Measurements from ENCODE around the gene NDUFA7. TPM values are rescaled to one million over a fixed set of nuclear protein-coding genes. Genes with fewer than 3 reads are reported as not detected.

The NDUFA7 gene
- total RNA-seq, 1 experiment from 2014 or later: 76.4 TPM

DNA sequence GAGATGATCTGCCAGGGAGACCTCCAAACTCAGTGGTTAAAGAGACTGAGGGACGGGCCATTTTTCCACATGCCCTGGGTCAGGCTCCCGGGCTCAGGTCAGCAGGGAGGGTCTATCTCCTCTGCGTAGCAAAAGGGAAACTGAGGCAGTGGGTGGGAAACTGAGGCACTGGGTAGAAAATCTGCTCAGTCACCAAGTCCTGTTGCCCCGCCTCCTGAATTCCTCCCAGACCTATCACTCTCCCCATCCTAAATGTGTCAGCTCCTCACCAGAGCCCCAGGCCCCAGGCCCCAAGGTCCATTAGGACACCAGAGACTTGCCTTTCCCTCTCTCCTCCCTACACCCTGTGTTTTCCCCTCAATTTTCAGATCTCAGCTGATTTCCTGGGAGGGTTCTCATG is 15.4 kb downstream of the NDUFA7 start:
- no peak for TF ChIP-seq KAT7 (CRISPR knock-in tag; IDR thresholded peaks at IDR 0.05; ENCODE audit: borderline replicate concordance)
- TF ChIP-seq, protein P1, sequence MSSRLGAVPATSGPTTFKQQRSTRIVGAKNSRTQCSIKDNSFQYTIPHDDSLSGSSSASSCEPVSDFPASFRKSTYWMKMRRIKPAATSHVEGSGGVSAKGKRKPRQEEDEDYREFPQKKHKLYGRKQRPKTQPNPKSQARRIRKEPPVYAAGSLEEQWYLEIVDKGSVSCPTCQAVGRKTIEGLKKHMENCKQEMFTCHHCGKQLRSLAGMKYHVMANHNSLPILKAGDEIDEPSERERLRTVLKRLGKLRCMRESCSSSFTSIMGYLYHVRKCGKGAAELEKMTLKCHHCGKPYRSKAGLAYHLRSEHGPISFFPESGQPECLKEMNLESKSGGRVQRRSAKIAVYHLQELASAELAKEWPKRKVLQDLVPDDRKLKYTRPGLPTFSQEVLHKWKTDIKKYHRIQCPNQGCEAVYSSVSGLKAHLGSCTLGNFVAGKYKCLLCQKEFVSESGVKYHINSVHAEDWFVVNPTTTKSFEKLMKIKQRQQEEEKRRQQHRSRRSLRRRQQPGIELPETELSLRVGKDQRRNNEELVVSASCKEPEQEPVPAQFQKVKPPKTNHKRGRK (CRISPR knock-in tag; IDR thresholded peaks at IDR 0.05; ENCODE audit: borderline replicate concordance): no peak
- TF ChIP-seq, protein P2, sequence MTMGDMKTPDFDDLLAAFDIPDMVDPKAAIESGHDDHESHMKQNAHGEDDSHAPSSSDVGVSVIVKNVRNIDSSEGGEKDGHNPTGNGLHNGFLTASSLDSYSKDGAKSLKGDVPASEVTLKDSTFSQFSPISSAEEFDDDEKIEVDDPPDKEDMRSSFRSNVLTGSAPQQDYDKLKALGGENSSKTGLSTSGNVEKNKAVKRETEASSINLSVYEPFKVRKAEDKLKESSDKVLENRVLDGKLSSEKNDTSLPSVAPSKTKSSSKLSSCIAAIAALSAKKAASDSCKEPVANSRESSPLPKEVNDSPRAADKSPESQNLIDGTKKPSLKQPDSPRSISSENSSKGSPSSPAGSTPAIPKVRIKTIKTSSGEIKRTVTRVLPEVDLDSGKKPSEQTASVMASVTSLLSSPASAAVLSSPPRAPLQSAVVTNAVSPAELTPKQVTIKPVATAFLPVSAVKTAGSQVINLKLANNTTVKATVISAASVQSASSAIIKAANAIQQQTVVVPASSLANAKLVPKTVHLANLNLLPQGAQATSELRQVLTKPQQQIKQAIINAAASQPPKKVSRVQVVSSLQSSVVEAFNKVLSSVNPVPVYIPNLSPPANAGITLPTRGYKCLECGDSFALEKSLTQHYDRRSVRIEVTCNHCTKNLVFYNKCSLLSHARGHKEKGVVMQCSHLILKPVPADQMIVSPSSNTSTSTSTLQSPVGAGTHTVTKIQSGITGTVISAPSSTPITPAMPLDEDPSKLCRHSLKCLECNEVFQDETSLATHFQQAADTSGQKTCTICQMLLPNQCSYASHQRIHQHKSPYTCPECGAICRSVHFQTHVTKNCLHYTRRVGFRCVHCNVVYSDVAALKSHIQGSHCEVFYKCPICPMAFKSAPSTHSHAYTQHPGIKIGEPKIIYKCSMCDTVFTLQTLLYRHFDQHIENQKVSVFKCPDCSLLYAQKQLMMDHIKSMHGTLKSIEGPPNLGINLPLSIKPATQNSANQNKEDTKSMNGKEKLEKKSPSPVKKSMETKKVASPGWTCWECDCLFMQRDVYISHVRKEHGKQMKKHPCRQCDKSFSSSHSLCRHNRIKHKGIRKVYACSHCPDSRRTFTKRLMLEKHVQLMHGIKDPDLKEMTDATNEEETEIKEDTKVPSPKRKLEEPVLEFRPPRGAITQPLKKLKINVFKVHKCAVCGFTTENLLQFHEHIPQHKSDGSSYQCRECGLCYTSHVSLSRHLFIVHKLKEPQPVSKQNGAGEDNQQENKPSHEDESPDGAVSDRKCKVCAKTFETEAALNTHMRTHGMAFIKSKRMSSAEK (CRISPR knock-in tag; IDR thresholded peaks at IDR 0.05; ENCODE audit: borderline replicate concordance): no peak
- peak; percentile 5 for DNase-seq (ENCODE audit: low spot score)

DNA sequence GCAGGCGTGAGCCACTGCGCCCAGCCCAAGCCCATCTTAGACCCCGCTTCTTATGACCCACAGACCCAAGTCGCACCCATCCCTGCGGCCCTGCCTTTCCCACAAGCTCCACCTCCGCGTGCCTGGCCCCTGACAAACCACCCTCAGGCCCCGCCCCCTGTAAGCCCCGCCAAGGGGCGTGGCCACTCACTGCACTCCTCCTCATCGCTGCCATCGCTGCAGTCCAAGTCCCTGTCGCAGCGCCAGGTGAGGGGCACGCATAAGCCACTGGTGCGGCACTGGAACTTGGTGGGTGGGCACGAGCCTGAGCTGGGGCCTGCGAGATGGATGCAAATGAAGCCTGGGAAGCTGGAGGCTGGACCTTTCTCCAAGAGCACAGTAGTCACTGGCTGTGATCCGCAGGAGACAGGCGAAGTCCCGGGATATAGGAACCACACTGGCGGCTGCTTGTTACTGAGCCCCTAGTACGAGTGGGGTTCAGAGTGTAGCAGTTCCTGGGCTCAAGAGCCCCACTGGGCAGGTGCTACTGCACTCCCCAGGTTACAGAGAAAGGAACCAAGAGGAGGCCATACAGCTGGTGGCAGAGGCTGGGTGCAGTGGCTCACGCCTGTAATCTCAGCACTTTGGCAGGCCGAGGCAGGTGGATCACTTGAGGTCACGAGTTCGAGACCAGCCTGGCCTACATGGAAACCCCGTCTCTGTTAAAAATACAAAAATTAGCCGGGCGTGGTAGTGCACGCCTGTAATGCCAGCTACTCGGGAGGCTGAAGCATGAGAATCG is 16.1 kb downstream of the NDUFA7 start:
- H3K4me3 Mint-ChIP-seq: no peak overlapping the region; the same call in 1 of the 2 replicates
- TF ChIP-seq SMAD3 (CRISPR knock-in tag; IDR thresholded peaks at IDR 0.05; ENCODE audit: borderline replicate concordance) (0 out of 2 replicates have a peak, but pooled peaks have one; percentile 12), FOXK1 (CRISPR knock-in tag; IDR thresholded peaks at IDR 0.05) (no peak), SP1 (CRISPR knock-in tag; conservative IDR thresholded peaks at IDR 0.05) (0 out of 2 replicates have a peak, but pooled peaks have one; percentile 45)
- TF ChIP-seq, protein P3, sequence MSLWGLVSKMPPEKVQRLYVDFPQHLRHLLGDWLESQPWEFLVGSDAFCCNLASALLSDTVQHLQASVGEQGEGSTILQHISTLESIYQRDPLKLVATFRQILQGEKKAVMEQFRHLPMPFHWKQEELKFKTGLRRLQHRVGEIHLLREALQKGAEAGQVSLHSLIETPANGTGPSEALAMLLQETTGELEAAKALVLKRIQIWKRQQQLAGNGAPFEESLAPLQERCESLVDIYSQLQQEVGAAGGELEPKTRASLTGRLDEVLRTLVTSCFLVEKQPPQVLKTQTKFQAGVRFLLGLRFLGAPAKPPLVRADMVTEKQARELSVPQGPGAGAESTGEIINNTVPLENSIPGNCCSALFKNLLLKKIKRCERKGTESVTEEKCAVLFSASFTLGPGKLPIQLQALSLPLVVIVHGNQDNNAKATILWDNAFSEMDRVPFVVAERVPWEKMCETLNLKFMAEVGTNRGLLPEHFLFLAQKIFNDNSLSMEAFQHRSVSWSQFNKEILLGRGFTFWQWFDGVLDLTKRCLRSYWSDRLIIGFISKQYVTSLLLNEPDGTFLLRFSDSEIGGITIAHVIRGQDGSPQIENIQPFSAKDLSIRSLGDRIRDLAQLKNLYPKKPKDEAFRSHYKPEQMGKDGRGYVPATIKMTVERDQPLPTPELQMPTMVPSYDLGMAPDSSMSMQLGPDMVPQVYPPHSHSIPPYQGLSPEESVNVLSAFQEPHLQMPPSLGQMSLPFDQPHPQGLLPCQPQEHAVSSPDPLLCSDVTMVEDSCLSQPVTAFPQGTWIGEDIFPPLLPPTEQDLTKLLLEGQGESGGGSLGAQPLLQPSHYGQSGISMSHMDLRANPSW (CRISPR knock-in tag; conservative IDR thresholded peaks at IDR 0.05; ENCODE audit: low read depth): no peak
- TF ChIP-seq, protein P4, sequence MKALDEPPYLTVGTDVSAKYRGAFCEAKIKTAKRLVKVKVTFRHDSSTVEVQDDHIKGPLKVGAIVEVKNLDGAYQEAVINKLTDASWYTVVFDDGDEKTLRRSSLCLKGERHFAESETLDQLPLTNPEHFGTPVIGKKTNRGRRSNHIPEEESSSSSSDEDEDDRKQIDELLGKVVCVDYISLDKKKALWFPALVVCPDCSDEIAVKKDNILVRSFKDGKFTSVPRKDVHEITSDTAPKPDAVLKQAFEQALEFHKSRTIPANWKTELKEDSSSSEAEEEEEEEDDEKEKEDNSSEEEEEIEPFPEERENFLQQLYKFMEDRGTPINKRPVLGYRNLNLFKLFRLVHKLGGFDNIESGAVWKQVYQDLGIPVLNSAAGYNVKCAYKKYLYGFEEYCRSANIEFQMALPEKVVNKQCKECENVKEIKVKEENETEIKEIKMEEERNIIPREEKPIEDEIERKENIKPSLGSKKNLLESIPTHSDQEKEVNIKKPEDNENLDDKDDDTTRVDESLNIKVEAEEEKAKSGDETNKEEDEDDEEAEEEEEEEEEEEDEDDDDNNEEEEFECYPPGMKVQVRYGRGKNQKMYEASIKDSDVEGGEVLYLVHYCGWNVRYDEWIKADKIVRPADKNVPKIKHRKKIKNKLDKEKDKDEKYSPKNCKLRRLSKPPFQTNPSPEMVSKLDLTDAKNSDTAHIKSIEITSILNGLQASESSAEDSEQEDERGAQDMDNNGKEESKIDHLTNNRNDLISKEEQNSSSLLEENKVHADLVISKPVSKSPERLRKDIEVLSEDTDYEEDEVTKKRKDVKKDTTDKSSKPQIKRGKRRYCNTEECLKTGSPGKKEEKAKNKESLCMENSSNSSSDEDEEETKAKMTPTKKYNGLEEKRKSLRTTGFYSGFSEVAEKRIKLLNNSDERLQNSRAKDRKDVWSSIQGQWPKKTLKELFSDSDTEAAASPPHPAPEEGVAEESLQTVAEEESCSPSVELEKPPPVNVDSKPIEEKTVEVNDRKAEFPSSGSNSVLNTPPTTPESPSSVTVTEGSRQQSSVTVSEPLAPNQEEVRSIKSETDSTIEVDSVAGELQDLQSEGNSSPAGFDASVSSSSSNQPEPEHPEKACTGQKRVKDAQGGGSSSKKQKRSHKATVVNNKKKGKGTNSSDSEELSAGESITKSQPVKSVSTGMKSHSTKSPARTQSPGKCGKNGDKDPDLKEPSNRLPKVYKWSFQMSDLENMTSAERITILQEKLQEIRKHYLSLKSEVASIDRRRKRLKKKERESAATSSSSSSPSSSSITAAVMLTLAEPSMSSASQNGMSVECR (CRISPR knock-in tag; IDR thresholded peaks at IDR 0.05; ENCODE audit: borderline replicate concordance): 0 out of 2 replicates have a peak, but pooled peaks have one; percentile 37
- TF ChIP-seq, protein P5, sequence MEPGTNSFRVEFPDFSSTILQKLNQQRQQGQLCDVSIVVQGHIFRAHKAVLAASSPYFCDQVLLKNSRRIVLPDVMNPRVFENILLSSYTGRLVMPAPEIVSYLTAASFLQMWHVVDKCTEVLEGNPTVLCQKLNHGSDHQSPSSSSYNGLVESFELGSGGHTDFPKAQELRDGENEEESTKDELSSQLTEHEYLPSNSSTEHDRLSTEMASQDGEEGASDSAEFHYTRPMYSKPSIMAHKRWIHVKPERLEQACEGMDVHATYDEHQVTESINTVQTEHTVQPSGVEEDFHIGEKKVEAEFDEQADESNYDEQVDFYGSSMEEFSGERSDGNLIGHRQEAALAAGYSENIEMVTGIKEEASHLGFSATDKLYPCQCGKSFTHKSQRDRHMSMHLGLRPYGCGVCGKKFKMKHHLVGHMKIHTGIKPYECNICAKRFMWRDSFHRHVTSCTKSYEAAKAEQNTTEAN (CRISPR knock-in tag; IDR thresholded peaks at IDR 0.05): no peak
- no peaks in the 10 kb centered on the region for H3K27me3 Mint-ChIP-seq (ENCODE audit: low read depth)
- DNase-seq (ENCODE audit: low spot score) (peak; percentile 90), ATAC-seq (peak; percentile 77)
- peaks cover 18% of the 10 kb centered on the region for H3K36me3 Mint-ChIP-seq
- ChIA-PET CTCF (interaction anchor here (0.5 to 3.8 kb wide), 6 partner anchors 12 to 281 kb away, joined by 3 to 18 read pairs (median 3); no protein-coding TSS in a partner anchor), POLR2A (no interaction called here)
- H3K9me3 Mint-ChIP-seq: no peaks in the 10 kb centered on the region
- H3K4me1 Mint-ChIP-seq: peaks cover 33% of the 10 kb centered on the region
- peak overlapping the region; percentile 78 for H3K27ac Mint-ChIP-seq

More for the DNA sequence above, 15.4 kb downstream of the NDUFA7 start:
- H3K27ac Mint-ChIP-seq: no peak overlapping the region
- no peak for ATAC-seq
- no peaks in the 10 kb centered on the region for H3K9me3 Mint-ChIP-seq
- no peaks in the 10 kb centered on the region for H3K27me3 Mint-ChIP-seq (ENCODE audit: low read depth)
- H3K4me3 Mint-ChIP-seq: no peak overlapping the region
- POLR2A ChIA-PET: no interaction called here
- peaks cover 18% of the 10 kb centered on the region for H3K36me3 Mint-ChIP-seq
- peaks cover 33% of the 10 kb centered on the region for H3K4me1 Mint-ChIP-seq
- CTCF ChIA-PET: interaction anchor here (0.6 to 3.8 kb wide), 2 partner anchors 28 to 274 kb away, joined by 4 to 18 read pairs; no protein-coding TSS in a partner anchor

Data from WTC11 (cell line).